OCI-LY3 (cell line): ENCODE data around the gene CNEP1R1.

Experiments used
- H2AFZ ChIP-seq: fragments of 200-600, 300-600 bp; shearing (Covaris generic); 2 replicates; pipeline ENCODE4 v1.6.0; 2014; ENCODE audit warnings: antibody characterized with exemption, low read depth, low read length
- H3K27ac ChIP-seq: fragments of 200-600, 300-600 bp; sonication (generic); 2 replicates; pipeline ENCODE4 v1.5.1; 2014; ENCODE audit warnings: mild to moderate bottlenecking, low read length, moderate library complexity, mixed read lengths
- H3K27me3 ChIP-seq: fragments of 200-600, 300-600 bp; sonication (generic); 2 replicates; pipeline ENCODE4 v1.6.1; 2014; ENCODE audit warnings: low read depth, low read length, mixed read lengths
- H3K36me3 ChIP-seq: fragments of 200-600, 300-600 bp; sonication (generic); replicated peaks from 2 replicates; pipeline ENCODE3; 2014; ENCODE audit warnings: low read depth, low read length, mixed read lengths
- H3K4me1 ChIP-seq: fragments of 300-600, 200-600 bp; sonication (generic); 2 replicates; pipeline ENCODE4 v1.6.1; 2014; ENCODE audit warnings: low read length, mixed read lengths
- H3K4me2 ChIP-seq: fragments of 200-600, 300-600 bp; sonication (generic); 2 replicates; pipeline ENCODE4 v1.6.1; 2014; ENCODE audit warnings: low read length, mixed read lengths
- H3K4me3 ChIP-seq: fragments of 300-600, 200-600 bp; sonication (generic); 2 replicates; pipeline ENCODE4 v1.5.1; 2014; ENCODE audit warnings: antibody characterized with exemption, mild to moderate bottlenecking, low read length, moderate library complexity
- H3K79me2 ChIP-seq: fragments of 300-600, 200-600 bp; shearing (Covaris generic); 2 replicates; pipeline ENCODE4 v1.6.1; 2014; ENCODE audit warnings: mild to moderate bottlenecking, low read length, mixed read lengths
- H3K9ac ChIP-seq: fragments of 300-600, 200-600 bp; shearing (Covaris generic); 2 replicates; pipeline ENCODE4 v1.6.0; 2014; ENCODE audit warnings: mild to moderate bottlenecking, low read length, moderate library complexity
- H3K9me3 ChIP-seq: fragments of 200-600, 300-600 bp; shearing (Covaris generic); 2 replicates; pipeline ENCODE4 v1.6.1; 2014; ENCODE audit warnings: low read length, mixed read lengths; ENCODE audit not compliant: insufficient read depth
- H4K20me1 ChIP-seq: fragments of 200-600, 300-600 bp; sonication (generic); 2 replicates; pipeline ENCODE4 v1.6.1; 2016; ENCODE audit warnings: low read length, mixed read lengths; ENCODE audit not compliant: insufficient read depth
- EZH2phosphoT487 ChIP-seq: fragments of 200-600 bp; shearing (Covaris generic); IDR thresholded peaks from 2 replicates; pipeline ENCODE4 v1.6.1; 2018; ENCODE audit warnings: antibody characterized with exemption, mixed run types, low read depth
- TF ChIP-seq, protein P1 (sequence below): fragments of 200-600, 300-600 bp; sonication (generic); IDR thresholded peaks from 2 replicates; pipeline ENCODE4 v1.5.1; 2014; ENCODE audit warnings: antibody characterized with exemption, low read length, low read depth

The CNEP1R1 gene

DNA sequence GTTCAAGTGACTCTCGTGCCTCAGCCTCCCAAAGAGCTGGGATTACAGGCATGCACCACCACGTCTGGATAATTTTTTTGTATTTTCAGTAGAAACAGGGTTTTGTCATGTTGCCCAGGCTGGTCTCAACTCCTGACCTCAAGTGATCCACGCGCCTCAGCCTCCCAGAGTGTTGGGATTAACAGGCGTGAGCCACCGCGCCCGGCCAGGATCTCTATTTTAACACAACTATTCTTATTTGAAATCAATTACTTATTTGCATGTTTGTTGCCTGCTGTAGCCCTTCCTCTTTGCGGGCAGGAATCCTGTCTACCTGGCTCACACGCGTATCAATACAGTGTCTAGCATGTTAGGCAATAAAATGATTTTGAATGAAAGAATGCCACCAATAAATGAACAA lies 818 bp upstream of the CNEP1R1 start:
- peak overlapping the region; percentile 89 for H3K4me2 ChIP-seq
- peaks cover 11% of the 10 kb centered on the region for H3K4me1 ChIP-seq
- H4K20me1 ChIP-seq, result no peaks in the 10 kb centered on the region
- peak overlapping the region; percentile 95 for H2AFZ ChIP-seq
- H3K27me3 ChIP-seq, result 0 out of 2 replicates have a peak, but pooled peaks cover 4% of the 10 kb centered on the region
- H3K36me3 ChIP-seq, result no peaks in the 10 kb centered on the region
- peak overlapping the region; percentile 52 for H3K9ac ChIP-seq
- TF ChIP-seq, protein P1, sequence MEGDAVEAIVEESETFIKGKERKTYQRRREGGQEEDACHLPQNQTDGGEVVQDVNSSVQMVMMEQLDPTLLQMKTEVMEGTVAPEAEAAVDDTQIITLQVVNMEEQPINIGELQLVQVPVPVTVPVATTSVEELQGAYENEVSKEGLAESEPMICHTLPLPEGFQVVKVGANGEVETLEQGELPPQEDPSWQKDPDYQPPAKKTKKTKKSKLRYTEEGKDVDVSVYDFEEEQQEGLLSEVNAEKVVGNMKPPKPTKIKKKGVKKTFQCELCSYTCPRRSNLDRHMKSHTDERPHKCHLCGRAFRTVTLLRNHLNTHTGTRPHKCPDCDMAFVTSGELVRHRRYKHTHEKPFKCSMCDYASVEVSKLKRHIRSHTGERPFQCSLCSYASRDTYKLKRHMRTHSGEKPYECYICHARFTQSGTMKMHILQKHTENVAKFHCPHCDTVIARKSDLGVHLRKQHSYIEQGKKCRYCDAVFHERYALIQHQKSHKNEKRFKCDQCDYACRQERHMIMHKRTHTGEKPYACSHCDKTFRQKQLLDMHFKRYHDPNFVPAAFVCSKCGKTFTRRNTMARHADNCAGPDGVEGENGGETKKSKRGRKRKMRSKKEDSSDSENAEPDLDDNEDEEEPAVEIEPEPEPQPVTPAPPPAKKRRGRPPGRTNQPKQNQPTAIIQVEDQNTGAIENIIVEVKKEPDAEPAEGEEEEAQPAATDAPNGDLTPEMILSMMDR, result no peak
- TF ChIP-seq EZH2phosphoT487, result no peak
- H3K4me3 ChIP-seq, result peak overlapping the region; percentile 73
- H3K9me3 ChIP-seq, result no peaks in the 10 kb centered on the region
- H3K79me2 ChIP-seq, result peaks cover 17% of the 10 kb centered on the region
- no peak overlapping the region for H3K27ac ChIP-seq

DNA sequence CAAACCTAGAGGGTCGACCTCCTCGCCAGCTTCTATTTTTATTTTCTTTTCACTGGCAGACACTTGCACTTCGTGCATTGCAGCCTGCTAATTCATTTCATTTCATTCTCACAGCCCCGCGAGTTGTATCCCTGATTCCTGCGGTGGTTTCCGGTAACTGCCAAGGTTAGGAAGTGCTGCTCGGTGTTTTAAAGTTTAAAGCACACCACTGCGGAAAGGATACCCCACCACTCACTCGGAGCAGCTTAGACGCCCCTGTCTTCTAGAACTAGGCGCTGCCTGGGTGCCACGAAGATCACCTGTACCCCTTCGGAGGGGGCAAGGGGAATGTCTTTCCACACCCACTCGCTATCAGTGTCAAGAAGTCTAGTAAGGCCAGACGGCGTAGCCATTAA lies 509 bp downstream of the CNEP1R1 start:
- TF ChIP-seq EZH2phosphoT487, result no peak
- TF ChIP-seq, protein P1, result no peak
- Histone ChIP-seq H3K4me3 (peak overlapping the region; percentile 93), H3K4me1 (peaks cover 11% of the 10 kb centered on the region), H3K79me2 (peaks cover 17% of the 10 kb centered on the region), H3K36me3 (peaks cover 3% of the 10 kb centered on the region), H4K20me1 (no peaks in the 10 kb centered on the region), H3K9ac (peak overlapping the region; percentile 70), H3K27ac (0 out of 2 replicates have a peak overlapping the region, but pooled peaks have one; percentile 12), H3K27me3 (0 out of 2 replicates have a peak, but pooled peaks cover 4% of the 10 kb centered on the region), H2AFZ (peak overlapping the region; percentile 50), H3K9me3 (no peaks in the 10 kb centered on the region), H3K4me2 (peak overlapping the region; percentile 86)

DNA sequence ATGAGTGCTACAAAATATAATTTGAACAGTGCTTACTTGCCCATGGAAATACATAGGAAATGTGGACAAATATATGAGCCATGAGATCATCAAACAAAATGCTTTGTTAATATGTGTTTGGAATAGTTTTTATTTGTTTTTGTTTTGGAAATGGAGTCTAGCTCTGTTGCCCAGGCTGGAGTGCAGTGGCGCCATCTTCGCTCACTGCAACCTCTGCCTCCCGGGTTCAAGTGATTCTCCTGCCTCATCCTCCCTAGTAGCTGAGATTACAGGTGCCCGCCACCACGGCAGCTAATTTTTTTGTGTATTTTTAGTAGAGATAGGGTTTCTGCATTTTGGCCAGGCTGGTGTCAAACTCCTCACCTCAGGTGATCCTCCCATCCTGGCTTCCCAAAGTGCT lies 2.8 kb downstream of the CNEP1R1 start:
- peaks cover 11% of the 10 kb centered on the region for H3K4me1 ChIP-seq
- no peaks in the 10 kb centered on the region for H3K27me3 ChIP-seq
- peaks cover 17% of the 10 kb centered on the region for H3K79me2 ChIP-seq
- H2AFZ ChIP-seq, result no peak overlapping the region
- H4K20me1 ChIP-seq, result no peaks in the 10 kb centered on the region
- H3K4me2 ChIP-seq, result no peak overlapping the region
- peaks cover 11% of the 10 kb centered on the region for H3K36me3 ChIP-seq
- H3K9me3 ChIP-seq, result no peaks in the 10 kb centered on the region
- TF ChIP-seq, protein P1, result no peak
- TF ChIP-seq EZH2phosphoT487, result no peak
- H3K4me3 ChIP-seq, result no peak overlapping the region
- no peak overlapping the region for H3K27ac ChIP-seq
- no peak overlapping the region for H3K9ac ChIP-seq

DNA sequence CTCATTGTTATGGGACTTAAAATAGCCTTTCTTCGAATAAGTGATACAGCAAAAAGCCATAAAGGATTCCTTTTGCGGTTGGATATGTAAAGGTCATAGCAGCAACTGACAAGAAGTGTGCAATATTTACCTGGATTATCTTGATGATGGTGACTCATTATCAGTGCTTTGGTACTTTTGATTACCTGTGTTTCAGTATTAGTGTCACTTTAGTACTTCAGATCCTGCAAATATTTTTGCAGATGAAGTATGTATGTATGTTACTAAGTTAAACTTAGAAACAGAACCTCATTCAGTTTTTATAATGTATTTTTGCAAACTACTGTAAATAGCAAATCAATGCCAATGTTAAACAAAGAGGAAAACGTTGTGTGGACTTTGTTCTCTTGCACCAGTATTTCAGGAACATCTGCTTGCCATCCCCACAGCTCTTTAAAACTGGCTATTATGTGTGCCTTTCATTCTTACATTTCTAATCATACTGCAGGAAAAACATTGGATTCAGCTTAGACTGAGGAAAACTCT lies 10.5 kb downstream of the CNEP1R1 start:
- peaks cover 5% of the 10 kb centered on the region; the same call in 1 of the 2 replicates for H3K4me1 ChIP-seq
- H4K20me1 ChIP-seq, result no peaks in the 10 kb centered on the region
- no peak overlapping the region for H2AFZ ChIP-seq
- no peak overlapping the region for H3K27ac ChIP-seq
- TF ChIP-seq, protein P1, result no peak
- no peak overlapping the region for H3K4me3 ChIP-seq
- H3K27me3 ChIP-seq, result no peaks in the 10 kb centered on the region
- H3K9me3 ChIP-seq, result no peaks in the 10 kb centered on the region
- no peak overlapping the region for H3K9ac ChIP-seq
- H3K79me2 ChIP-seq, result no peaks in the 10 kb centered on the region
- H3K36me3 ChIP-seq, result peaks cover 19% of the 10 kb centered on the region
- H3K4me2 ChIP-seq, result no peak overlapping the region
